BJ (cell line): ENCODE measurements around the gene TECR. TPM values are rescaled to one million over a fixed set of nuclear protein-coding genes. Genes with fewer than 3 reads are reported as not detected.

Experiments
- CTCF ChIA-PET: fragments of 350-600 bp; formaldehyde crosslinking; extraction: SDS; loops from one replicate; lab custom pipeline; 2021; ENCODE audit warnings: antibody characterized with exemption, inconsistent platforms; lab: Yijun Ruan, JAX
- POLR2A ChIA-PET: fragments of 300-600 bp; sonication (Branson Sonifier 250); formaldehyde crosslinking; extraction: SDS; loops from one replicate; lab custom pipeline; 2021; ENCODE audit warnings: antibody characterized with exemption; lab: Charles Lee
- DNase-seq: peaks from one replicate; pipeline ENCODE4 v3.0.0-alpha.2; 2011; ENCODE audit warnings: low read depth
- H3K27me3 ChIP-seq: 2 replicates; pipeline ENCODE4 v1.6.0; 2011; ENCODE audit warnings: low read length; ENCODE audit not compliant: control insufficient read depth, insufficient read depth
- H3K36me3 ChIP-seq: 2 replicates; pipeline ENCODE4 v1.5.1; 2011; ENCODE audit warnings: low read length; ENCODE audit not compliant: control insufficient read depth, insufficient read depth
- H3K4me3 ChIP-seq: 2 replicates; pipeline ENCODE4 v1.5.1; 2011; ENCODE audit warnings: low read depth, mild to moderate bottlenecking, control low read depth, low read length
- CTCF ChIP-seq: IDR thresholded peaks from 2 replicates; pipeline ENCODE4 v1.5.1; 2011; ENCODE audit warnings: low read depth, mild to moderate bottlenecking, control low read depth, inconsistent platforms, low read length, moderate library complexity; ENCODE audit not compliant: insufficient read depth
- polyA plus RNA-seq: library from polyadenylated mRNA; depleted of rRNA; stranded (reverse); fragments of >200 nt; gene quantifications from 2 replicates; pipeline ENCODE4 v1.2.3, GENCODE V29; 2011

The TECR gene
- polyA plus RNA-seq, 1 experiment = 95.9 TPM

- DNase-seq = no peak
- ChIA-PET POLR2A (interaction anchor here (1.3 kb wide), 1 partner anchor 23 kb away, joined by 5 read pairs; the partner anchor contains the start of gene DNAJB1), CTCF (interaction anchor here (0.6 to 4.9 kb wide), 6 partner anchors 9 to 834 kb away, joined by 3 to 32 read pairs (median 4); no protein-coding TSS in a partner anchor)
- Histone ChIP-seq H3K36me3 (peaks cover 12% of the 10 kb centered on the region), H3K4me3 (peak overlapping the region; percentile 92), H3K27me3 (no peaks in the 10 kb centered on the region)
- TF ChIP-seq CTCF = no peak
Observed at GRCh38 chr19:14495672-14496028, 33.7 kb upstream of the TECR start.

- DNase-seq = peak; percentile 87
- Histone ChIP-seq H3K4me3 (peak within 1 kb of the TSS; percentile 92), H3K36me3 (peaks cover 12% of the 10 kb centered on the region), H3K27me3 (no peaks in the 10 kb centered on the region)
- POLR2A ChIA-PET = interaction anchor here (0.5 to 1.3 kb wide), 2 partner anchors 22 to 87 kb away, joined by 5 to 7 read pairs; partner anchors contain the start of gene DNAJB1
- CTCF ChIA-PET = interaction anchor here (1.0 to 4.9 kb wide), 6 partner anchors 8 to 60 kb away, joined by 3 to 32 read pairs (median 4); no protein-coding TSS in a partner anchor
- TF ChIP-seq CTCF = no peak
Observed at GRCh38 chr19:14496029-14496833, 33.2 kb upstream of the TECR start, which contains the start of gene GIPC1. TSS of gene GIPC1 (minus strand) at chr19:14496127. CDS start at chr19:14482976, 13,151 bp downstream.

GRCh38 chr19:14496834-14497227 lies 32.6 kb upstream of the TECR start:
- ChIA-PET CTCF (interaction anchor here (1.1 to 1.7 kb wide), 3 partner anchors 9 to 25 kb away, joined by 4 to 9 read pairs (median 5); no protein-coding TSS in a partner anchor), POLR2A (interaction anchor here (0.5 to 1.3 kb wide), 2 partner anchors 21 to 87 kb away, joined by 5 to 7 read pairs; partner anchors contain the start of gene DNAJB1)
- no peak for TF ChIP-seq CTCF
- no peak overlapping the region; the same call in 1 of the 2 replicates for H3K4me3 ChIP-seq
- no peak for DNase-seq
- peaks cover 8% of the 10 kb centered on the region; the same call in 1 of the 2 replicates for H3K36me3 ChIP-seq
- no peaks in the 10 kb centered on the region for H3K27me3 ChIP-seq

- no peak for DNase-seq
- POLR2A ChIA-PET = interaction anchor here (0.6 kb wide), 1 partner anchor 21 kb away, joined by 3 read pairs; the partner anchor contains the start of gene DNAJB1
- Histone ChIP-seq H3K27me3 (no peaks in the 10 kb centered on the region), H3K36me3 (peaks cover 6% of the 10 kb centered on the region; the same call in 1 of the 2 replicates), H3K4me3 (no peak overlapping the region)
- CTCF ChIA-PET = interaction anchor here (1.1 to 1.7 kb wide), 2 partner anchors 9 to 25 kb away, joined by 4 to 9 read pairs; no protein-coding TSS in a partner anchor
- no peak for TF ChIP-seq CTCF
Observed at GRCh38 chr19:14497228-14497921, 32.0 kb upstream of the TECR start.
